Fibroblast of villous mesenchyme (primary cell): ENCODE measurements around the gene LSM2. TPM values are rescaled to one million over a fixed set of nuclear protein-coding genes. Genes with fewer than 3 reads are reported as not detected.
A peak's percentile ranks its signal among the peaks of the same experiment; 100 is the strongest.

Experiments
- DNase-seq: peaks from one replicate; pipeline ENCODE4 v3.0.0-alpha.2; 2010; ENCODE audit warnings: low read depth
- H3K4me3 ChIP-seq: 2 replicates; pipeline ENCODE4 v1.5.1; 2011; ENCODE audit warnings: low read depth, mild to moderate bottlenecking, low read length
- CTCF ChIP-seq: IDR thresholded peaks from 2 replicates; pipeline ENCODE4 v1.5.1; 2012; ENCODE audit warnings: low read depth, mild to moderate bottlenecking, low read length; ENCODE audit not compliant: insufficient read depth
- total RNA-seq: library from RNA; depleted of rRNA; stranded (reverse); fragments of >200 nt; gene quantifications from 2 replicates; pipeline ENCODE4 v1.2.3, GENCODE V29; 2012

The LSM2 gene
- total RNA-seq, 1 donor: 23.7 TPM

- no peak for TF ChIP-seq CTCF
- peak; percentile 46 for DNase-seq
- no peak overlapping the region for H3K4me3 ChIP-seq
Observed at GRCh38 chr6:31763619-31763940, 43.2 kb downstream of the LSM2 start.

- no peak overlapping the region for H3K4me3 ChIP-seq
- DNase-seq: no peak
- TF ChIP-seq CTCF: no peak
Observed at GRCh38 chr6:31762878-31763618, 43.7 kb downstream of the LSM2 start.

- no peak within 1 kb of the TSS for H3K4me3 ChIP-seq
- no peak for DNase-seq
- no peak for TF ChIP-seq CTCF
Observed at GRCh38 chr6:31762356-31762755, 44.4 kb downstream of the LSM2 start, which contains the start of gene SAPCD1. TSS of gene SAPCD1 (plus strand) at chr6:31762656. CDS start at chr6:31763055, 399 bp downstream.

- DNase-seq: no peak
- no peak overlapping the region for H3K4me3 ChIP-seq
- no peak for TF ChIP-seq CTCF
Observed at GRCh38 chr6:31761343-31761742, 45.4 kb downstream of the LSM2 start.

GRCh38 chr6:31760790-31761189 lies 46.0 kb downstream of the LSM2 start:
- H3K4me3 ChIP-seq: no peak overlapping the region
- no peak for TF ChIP-seq CTCF
- no peak for DNase-seq

- TF ChIP-seq CTCF: no peak
- H3K4me3 ChIP-seq: no peak overlapping the region
- DNase-seq: no peak
Observed at GRCh38 chr6:31758281-31758680, 48.5 kb downstream of the LSM2 start.
